Renal cortex interstitium (tissue), 11 donors: ENCODE data around the gene CLN5. TPM values are rescaled to one million over a fixed set of nuclear protein-coding genes. Genes with fewer than 3 reads are reported as not detected.

ENCODE experiments used
- DNase-seq, 11 donors: peaks; one replicate each; pipeline ENCODE4 v3.0.0-alpha.2; 2013; ENCODE audit warnings: low read depth in 9 of 11, low spot score in 4 of 11; ENCODE audit errors: extremely low read depth in 1 of 11
- polyA plus RNA-seq, 3 donors: library from polyadenylated mRNA; unstranded; fragments of 120-200 nt; gene quantifications; one replicate each; pipeline ENCODE4 v1.2.1, GENCODE V29; 2013; ENCODE audit not compliant: insufficient read length in 3 of 3

Gene CLN5
- polyA plus RNA-seq, 3 donors = 40.8 to 53.9 (median 50.7) TPM

GRCh38 chr13:76969488-76970365, 22.2 kb upstream of the CLN5 start:
- DNase-seq = no peak

- DNase-seq = no peak
These were observed 20.7 kb upstream of the CLN5 start for GRCh38 chr13:76971215-76971614.

DNA sequence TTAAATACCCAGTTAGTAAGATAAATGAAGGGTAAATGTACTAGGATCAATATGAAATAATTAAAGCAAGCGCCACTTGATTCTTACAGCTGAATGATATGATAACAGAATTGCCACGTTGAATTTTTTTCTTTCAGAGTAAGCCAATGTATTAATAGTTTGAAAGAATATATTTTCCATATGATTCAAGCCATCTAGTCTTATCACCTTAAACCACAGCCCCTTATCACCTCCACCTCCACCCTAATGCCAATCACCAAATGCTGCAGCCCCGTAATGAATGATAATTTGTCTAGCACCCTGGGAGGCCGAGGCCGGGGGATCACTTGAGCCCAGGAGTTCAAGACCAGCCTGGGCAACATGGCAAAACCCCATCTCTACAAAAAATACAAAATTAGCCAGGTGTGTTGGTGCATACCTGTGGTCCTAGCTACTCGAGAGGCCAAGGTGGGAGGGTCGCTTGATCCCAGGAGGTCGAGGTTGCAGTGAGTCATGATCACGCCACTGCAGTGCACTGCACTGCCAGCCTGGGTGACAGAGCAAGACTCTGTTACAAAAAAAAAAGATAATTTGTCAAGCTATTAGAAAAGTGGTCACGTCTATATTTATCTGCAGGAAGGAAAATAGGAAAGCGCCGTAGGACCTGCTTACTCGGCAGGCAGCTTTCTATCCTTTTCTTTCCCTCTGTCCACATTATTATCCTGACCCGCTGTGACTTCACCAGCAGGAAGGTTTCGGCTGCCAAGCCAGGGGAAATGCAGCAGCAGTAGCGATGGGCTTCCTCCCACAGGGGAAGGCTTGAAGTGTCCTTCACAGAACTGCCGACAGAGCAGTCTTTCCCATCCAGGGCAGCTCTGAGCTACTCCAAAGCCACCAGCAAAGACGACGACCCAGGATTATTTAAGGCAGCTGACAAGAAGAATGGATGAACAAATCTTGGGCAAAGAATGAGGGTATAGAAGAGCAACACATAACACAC, 19.7 kb upstream of the CLN5 start:
- no peak for DNase-seq

- DNase-seq = no peak
These were observed 17.8 kb upstream of the CLN5 start for GRCh38 chr13:76973920-76974617.

GRCh38 chr13:76974618-76974975, 17.3 kb upstream of the CLN5 start:
- no peak for DNase-seq

DNA sequence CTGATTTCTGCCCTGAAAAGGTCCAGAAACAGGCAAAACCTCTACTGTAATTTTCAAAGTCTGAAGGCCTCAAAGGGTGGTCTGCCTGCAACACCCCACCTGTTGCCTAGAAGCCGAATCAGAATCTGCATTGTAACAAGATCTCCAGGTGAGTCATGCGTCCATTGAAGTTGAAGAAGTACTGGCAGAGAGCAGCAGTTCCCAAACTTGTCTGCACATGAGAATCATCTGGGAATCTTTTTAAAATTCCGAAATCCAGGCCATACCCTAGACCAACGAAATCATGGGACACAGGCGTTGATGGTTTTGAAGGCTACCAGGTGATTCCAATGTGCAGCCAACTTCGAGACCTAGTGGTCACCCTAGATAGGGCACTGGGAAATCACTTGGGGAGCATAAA, 16.0 kb upstream of the CLN5 start:
- no peak for DNase-seq

DNA sequence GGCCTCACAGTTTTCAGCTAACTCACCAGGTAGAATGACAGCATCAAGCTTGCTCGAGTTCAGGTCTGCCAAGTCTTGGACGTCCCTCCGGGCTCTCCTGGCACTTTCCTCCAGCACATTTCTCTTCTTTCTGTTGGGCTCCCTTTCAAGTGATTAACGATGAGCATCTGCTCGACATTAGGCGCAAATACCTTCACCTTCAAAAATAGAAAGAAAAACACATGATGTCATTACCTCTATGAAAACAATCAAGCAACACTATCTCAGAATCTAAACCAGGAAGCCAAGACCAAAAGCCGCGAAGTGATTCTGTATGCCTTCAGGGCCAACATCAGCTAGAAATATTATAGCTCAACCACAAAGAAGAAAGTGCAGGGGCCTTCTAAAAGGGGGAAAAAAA, 15.4 kb upstream of the CLN5 start:
- no peak for DNase-seq

DNA sequence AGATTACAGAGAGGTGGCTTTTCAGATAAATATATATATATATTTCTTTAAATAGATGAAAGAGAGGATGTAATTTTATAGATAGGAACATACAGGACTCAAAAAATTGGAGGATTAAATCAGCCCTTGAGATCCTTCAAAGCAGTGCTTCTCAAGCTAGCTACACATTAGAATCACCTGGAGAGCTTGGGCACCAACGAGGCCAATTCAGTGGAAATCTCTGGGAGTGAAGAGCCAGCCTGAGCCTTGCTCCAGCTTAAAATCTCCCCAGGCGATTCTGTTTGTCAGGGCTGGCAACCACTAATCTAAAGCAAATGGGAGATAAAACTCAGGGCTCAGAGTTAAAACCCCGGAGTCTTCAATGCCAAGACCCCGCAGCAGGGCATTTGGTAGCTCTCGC, 15.0 kb upstream of the CLN5 start:
- DNase-seq = no peak

DNA sequence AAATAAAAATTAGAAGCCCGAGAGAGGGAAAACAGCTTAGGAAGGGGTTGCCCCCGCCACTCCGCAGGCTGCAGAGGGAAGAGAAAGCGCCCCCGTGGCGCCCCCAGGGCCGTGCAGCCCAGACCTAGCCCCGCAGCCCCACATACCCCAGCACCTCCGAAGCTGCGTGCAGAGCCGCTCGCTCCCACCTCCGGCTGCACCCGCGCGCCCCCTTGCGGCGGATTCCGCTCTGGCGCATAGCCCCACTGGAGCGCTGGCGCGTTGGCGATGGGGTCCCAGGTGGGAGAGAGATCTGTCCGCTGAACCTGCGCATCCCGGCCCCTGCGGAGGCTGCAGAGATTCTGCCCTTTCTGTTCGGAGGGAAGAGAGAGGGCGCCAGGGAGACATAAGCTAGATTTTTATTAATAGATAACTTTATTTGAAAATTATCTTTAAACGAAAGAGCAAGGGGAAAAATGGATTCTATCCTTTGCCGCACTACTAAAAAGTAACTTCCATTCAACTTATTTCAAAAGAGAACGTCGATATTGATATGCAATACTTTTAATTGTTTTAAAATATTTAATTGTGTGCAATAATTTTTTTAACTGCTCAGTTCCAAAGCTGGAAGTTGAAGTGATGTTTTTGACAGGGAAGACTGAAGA, 11.7 kb upstream of the CLN5 start:
- peak in 9 of 11 donors; percentile 41 to 70 (median 61) for DNase-seq

- no peak for DNase-seq
These were observed 9.8 kb upstream of the CLN5 start for GRCh38 chr13:76982061-76982460.

DNA sequence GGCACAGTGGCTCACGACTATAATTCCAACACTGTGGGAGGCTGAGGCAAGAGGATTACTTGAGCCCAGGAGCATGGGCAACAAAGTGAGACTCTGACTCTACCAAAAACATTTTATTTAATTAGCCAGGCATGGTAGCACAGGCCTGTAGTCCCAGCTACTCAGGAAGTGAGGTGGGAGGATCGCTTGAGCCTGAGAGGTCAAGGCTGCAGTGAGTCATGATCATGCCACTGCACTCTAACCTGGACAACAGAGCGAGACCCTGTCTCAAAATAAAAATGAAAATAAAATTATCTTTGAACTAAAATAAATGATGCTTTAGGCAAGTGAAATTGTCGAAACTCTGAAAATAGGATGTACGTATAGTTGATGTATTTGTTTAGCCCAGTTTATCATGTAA, 8.2 kb upstream of the CLN5 start:
- no peak for DNase-seq

- DNase-seq = no peak
These were observed 467 bp upstream of the CLN5 start for GRCh38 chr13:76991432-76991795.

DNA sequence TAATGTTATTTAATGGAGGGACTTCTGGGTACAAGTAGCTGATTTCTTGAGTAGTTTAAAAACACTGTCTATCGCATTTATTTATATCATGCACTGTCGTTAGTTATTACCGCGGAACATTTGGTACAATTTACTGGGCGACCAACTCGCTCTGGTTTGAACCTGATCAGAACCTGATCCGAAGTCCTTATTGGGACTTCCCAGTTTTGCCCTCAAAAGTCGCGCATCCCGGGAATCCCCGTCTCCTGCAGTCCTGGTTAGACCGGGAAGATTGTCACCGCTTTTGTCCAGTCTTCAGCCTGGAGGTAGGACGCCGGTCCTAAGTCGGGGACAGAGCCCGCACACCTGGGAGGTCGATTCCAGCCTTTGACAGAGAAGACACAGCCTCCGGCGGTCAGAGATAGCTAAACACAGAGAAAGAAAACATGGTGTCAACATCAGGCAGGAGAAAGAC, 694 bp downstream of the CLN5 start:
- peak in 4 of 11 donors; percentile 18 to 47 (median 22) for DNase-seq

DNA sequence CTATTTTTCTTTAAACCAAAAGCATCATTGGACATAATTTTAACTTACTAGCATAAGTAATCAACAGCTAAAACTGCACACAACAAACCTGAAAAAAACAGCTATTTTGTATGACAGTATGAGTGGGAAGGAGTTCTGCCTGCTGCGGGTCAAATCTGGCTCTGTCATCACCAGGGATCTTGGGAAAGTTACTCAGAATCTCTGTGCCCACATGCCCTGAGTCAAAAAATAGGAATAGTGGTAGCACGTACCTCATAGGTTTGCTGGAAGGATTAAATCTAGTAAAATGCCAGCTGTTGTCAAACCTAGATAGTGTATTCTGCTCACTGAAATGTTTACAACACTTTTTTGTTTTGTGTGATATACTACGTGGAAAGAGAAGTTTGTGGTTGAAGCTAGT, 1.1 kb downstream of the CLN5 start:
- no peak for DNase-seq

DNA sequence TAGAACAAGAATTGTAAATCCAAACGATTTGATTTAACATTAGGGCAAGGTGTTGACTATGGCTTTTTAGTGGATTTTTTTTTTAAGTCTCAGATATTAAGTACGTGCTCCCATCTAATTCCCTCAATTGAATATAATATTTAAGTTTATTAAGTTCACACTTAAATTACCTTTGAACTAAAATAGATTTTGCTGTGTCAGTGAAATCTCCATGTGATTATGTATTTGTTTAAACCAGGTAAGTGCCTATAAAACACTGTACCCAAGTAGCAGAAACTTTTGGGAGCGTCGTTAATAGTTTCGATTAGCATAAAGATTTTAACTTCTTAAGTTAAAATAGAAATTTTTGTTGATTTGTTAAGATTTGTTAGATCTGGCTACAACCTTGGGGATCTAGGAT, 1.6 kb downstream of the CLN5 start:
- DNase-seq = no peak

DNA sequence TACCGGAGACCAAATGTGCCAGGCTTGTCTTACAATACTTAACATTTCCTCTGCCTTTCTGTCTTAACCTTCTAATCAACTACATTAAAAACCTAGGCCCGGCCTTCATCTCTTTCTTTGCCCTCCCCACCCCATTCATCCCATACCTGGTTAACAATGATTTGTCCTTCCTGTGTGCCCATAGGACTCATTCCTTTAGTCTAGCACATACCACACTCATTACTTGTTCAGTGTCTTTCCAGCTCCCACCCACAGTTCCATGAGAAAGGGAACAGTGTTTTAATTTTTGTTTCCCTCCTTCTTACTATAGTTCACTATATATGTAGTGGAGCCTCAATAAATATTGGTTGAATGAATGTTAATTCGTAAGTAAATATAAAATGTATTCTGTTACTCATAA, 2.4 kb downstream of the CLN5 start:
- DNase-seq = no peak

GRCh38 chr13:77000475-77000874, 8.6 kb downstream of the CLN5 start:
- DNase-seq = no peak

DNA sequence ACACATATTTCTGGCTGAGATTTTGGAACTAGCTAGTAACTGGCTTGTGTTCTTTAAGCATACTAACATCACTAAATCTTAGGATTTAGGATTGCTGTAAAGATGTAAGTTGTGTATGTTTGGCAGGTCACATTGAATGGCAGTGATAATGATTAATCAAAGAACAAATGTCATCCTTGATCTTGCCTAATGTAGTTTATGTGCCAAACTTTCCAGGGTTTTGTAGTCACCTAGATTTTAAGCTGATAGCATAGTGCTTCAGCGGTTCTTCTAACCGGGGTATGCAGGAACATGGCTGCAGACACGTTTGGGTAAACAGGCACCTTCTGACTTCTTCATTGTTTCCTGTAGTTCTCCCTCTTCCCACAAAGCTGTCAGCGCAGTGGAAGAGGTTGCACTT, 9.7 kb downstream of the CLN5 start:
- no peak for DNase-seq

- DNase-seq = no peak
These were observed 10.2 kb downstream of the CLN5 start for GRCh38 chr13:77001963-77002587.
